ENCODE data around the gene WDR38.

WDR38 gene

DNA sequence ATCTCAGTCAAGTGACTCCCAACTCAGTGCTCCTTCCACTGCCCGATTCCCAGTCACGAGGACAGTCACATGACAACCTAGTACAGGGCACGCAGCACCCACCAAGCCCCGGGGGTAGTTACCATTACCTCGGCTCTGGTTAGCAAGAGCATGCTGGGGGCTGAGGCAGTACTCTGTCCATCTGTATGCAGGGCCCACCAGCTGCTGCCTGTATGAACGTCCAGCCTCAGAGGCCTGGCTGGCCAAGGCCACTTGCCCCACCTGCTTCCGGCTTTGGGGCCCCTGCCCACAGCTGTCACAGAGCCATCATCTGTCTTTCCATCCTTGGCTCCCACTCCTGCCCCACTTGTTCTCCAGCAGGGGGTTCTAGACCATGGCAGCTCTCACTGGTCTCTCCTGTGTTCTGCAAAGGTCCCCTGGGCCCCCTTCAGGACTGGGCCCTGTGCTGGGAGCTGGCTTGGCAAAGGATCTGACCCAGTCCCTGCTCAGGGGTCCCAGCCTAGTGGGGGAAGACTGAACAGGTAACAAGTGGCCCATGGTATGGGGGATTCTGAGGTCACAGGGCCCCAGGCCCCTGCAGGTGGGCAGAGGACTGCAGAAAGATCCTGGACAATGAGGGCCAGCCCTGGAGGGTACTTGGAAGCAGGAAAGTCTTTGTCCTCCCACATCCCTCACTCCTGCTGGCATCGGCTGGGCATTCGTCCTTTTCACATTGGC lies 5.2 kb downstream of the WDR38 start:
- TF ChIP-seq GATA1 (IDR thresholded peaks at IDR 0.05; ENCODE audit: low read depth, low read length) (no peak), POLR2A (IDR thresholded peaks at IDR 0.05; ENCODE audit: low read length) (no peak)

GRCh38 chr9:124859803-124860581 lies 6.7 kb downstream of the WDR38 start:
- no peak for DNase-seq
- TF ChIP-seq POLR2A (IDR thresholded peaks at IDR 0.05; ENCODE audit: low read length) (no peak), GATA1 (IDR thresholded peaks at IDR 0.05; ENCODE audit: low read depth, low read length) (no peak)

More for the DNA sequence above, 5.2 kb downstream of the WDR38 start:
- DNase-seq, result peak in 1 of 2 experiments; percentile 26

- peak; percentile 45 to 59 for DNase-seq
- TF ChIP-seq GATA1 (IDR thresholded peaks at IDR 0.05; ENCODE audit: low read depth, low read length) (no peak), POLR2A (IDR thresholded peaks at IDR 0.05; ENCODE audit: low read length) (no peak)
These were observed 7.5 kb downstream of the WDR38 start for GRCh38 chr9:124860582-124861341.

DNA sequence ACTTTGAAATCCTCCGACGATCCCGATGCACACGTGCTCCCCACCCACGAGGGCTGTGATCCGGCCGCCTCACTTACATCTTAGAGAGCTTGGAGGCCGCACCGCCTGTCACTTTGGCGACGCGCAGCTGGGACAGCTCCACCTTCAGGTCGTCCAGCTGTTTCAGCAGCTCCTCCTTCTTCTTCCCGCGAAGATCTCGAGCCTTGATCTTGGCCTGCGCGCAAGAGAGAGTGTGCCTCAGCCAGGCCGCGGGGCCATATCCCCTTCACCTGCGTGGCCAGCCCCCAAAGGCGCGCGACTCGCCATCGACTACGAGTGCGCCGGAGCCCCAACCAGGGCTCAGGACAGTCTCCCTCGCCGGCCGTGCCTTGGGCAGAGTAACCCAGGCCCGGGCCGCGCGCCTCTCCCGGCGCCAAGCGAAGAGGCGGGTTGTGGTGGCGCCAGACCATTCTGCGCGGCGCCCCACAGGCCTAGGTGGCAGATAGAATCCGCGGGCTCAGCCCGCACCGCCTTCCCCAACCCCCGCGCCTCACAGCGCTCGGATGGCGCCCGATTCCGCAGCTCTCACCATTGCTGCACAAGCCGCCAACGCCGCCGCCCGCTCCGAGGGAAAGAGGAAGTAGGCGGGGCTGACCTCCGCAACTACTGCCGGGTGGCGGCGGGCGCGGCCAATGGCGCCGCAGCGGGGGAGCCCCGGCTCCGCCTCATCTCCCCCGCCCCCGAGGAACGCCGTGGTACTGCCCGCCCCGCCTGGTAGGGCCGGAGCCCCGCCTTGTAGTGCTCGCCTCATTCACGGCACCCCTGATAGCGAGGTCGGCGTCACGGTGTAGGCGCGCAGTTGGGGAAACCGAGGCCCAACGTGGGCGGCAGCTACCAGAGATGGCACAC lies 8.3 kb downstream of the WDR38 start, which contains the start of the genes ARPC5L and RPL35:
Gene ARPC5L, plus strand, starts transcription at position 789 of the 888 bp plus-strand sequence. CDS start 7,161 bp downstream, outside the sequence.
Gene RPL35, minus strand, starts transcription at position 616 of the 888 bp plus-strand sequence. Its CDS starts 45 bp downstream, at position 571.
- TF ChIP-seq POLR2A (IDR thresholded peaks at IDR 0.05; ENCODE audit: low read length), result peak; percentile 91
- TF ChIP-seq GATA1 (IDR thresholded peaks at IDR 0.05; ENCODE audit: low read depth, low read length), result peak; percentile 49
- DNase-seq, result peak; percentile 97 to 98

GRCh38 chr9:124863371-124863871 lies 10.2 kb downstream of the WDR38 start:
- TF ChIP-seq POLR2A (IDR thresholded peaks at IDR 0.05; ENCODE audit: low read length) (no peak), GATA1 (IDR thresholded peaks at IDR 0.05; ENCODE audit: low read depth, low read length) (no peak)
- DNase-seq, result no peak

- TF ChIP-seq POLR2A (IDR thresholded peaks at IDR 0.05; ENCODE audit: low read length) (peak; percentile 92), GATA1 (IDR thresholded peaks at IDR 0.05; ENCODE audit: low read depth, low read length) (no peak)
- peak; percentile 89 to 94 for DNase-seq
These were observed 15.5 kb downstream of the WDR38 start for GRCh38 chr9:124868511-124869465.

- TF ChIP-seq GATA1 (IDR thresholded peaks at IDR 0.05; ENCODE audit: low read depth, low read length) (no peak), POLR2A (IDR thresholded peaks at IDR 0.05; ENCODE audit: low read length) (no peak)
- peak; percentile 71 to 81 for DNase-seq
These were observed 16.3 kb downstream of the WDR38 start for GRCh38 chr9:124869466-124869985.

GRCh38 chr9:124869986-124870560 lies 16.8 kb downstream of the WDR38 start:
- no peak for TF ChIP-seq GATA1 (IDR thresholded peaks at IDR 0.05; ENCODE audit: low read depth, low read length)
- no peak for TF ChIP-seq POLR2A (IDR thresholded peaks at IDR 0.05; ENCODE audit: low read length)
- DNase-seq, result peak; percentile 39 to 41

- no peak for TF ChIP-seq POLR2A (IDR thresholded peaks at IDR 0.05; ENCODE audit: low read length)
- no peak for TF ChIP-seq GATA1 (IDR thresholded peaks at IDR 0.05; ENCODE audit: low read depth, low read length)
- peak in 1 of 2 experiments; percentile 19 for DNase-seq
These were observed 17.5 kb downstream of the WDR38 start for GRCh38 chr9:124870723-124871122.

- no peak for DNase-seq
- TF ChIP-seq POLR2A (IDR thresholded peaks at IDR 0.05; ENCODE audit: low read length), result no peak
- TF ChIP-seq GATA1 (IDR thresholded peaks at IDR 0.05; ENCODE audit: low read depth, low read length), result no peak
These were observed 17.9 kb downstream of the WDR38 start for GRCh38 chr9:124871156-124871561.

- DNase-seq, result no peak
- TF ChIP-seq GATA1 (IDR thresholded peaks at IDR 0.05; ENCODE audit: low read depth, low read length) (no peak), POLR2A (IDR thresholded peaks at IDR 0.05; ENCODE audit: low read length) (no peak)
These were observed 20.4 kb downstream of the WDR38 start for GRCh38 chr9:124873664-124874063.

Data from erythroblast (primary cell).